DND-41 (cell line): ENCODE measurements around the gene PTPRN2.

ENCODE experiments used
- CTCF ChIP-seq: IDR thresholded peaks from 2 replicates; pipeline ENCODE4 v1.5.1; 2012; ENCODE audit warnings: borderline replicate concordance, low read length, moderate library complexity, mild to moderate bottlenecking; ENCODE audit not compliant: poor library complexity, severe bottlenecking; ENCODE audit errors: extremely low read depth
- EZH2 ChIP-seq: IDR thresholded peaks from 3 replicates; pipeline ENCODE4 v1.6.1; 2012; ENCODE audit warnings: borderline replicate concordance, low read depth, mild to moderate bottlenecking, moderate library complexity, low read length, inconsistent platforms; ENCODE audit not compliant: severe bottlenecking

- TF ChIP-seq EZH2, result no peak
- no peak for TF ChIP-seq CTCF
Observed at GRCh38 chr7:157569967-157570366, 1017.7 kb downstream of the PTPRN2 start.
